Activated gamma-delta T cell treated with Interleukin-2 at 50 U/mL for 16 hours (primary cell): ENCODE data around the gene DAB1.
"Not testable (repeated sequence)": the region's sequence is repeated elsewhere in the genome, so short reads cannot be mapped to it uniquely, and the experiment has no call there.

Experiments
- DNase-seq: peaks from one replicate; pipeline ENCODE4 v3.0.0-alpha.2; 2020

DAB1 gene

GRCh38 chr1:57269630-57270225, 154.1 kb downstream of the DAB1 start:
- no peak for DNase-seq

GRCh38 chr1:57265104-57265503, 158.8 kb downstream of the DAB1 start:
- no peak for DNase-seq

GRCh38 chr1:57262472-57262871, 161.4 kb downstream of the DAB1 start:
- no peak for DNase-seq

GRCh38 chr1:57258557-57259325, 165.1 kb downstream of the DAB1 start:
- no peak for DNase-seq

- DNase-seq = no peak
Measured at GRCh38 chr1:57255945-57256344, 167.9 kb downstream of the DAB1 start.

GRCh38 chr1:57254022-57254421, 169.8 kb downstream of the DAB1 start:
- no peak for DNase-seq

GRCh38 chr1:57252597-57253294, 171.1 kb downstream of the DAB1 start:
- DNase-seq = no peak

GRCh38 chr1:57250021-57250420, 173.8 kb downstream of the DAB1 start:
- no peak for DNase-seq

- DNase-seq = no peak
Measured at GRCh38 chr1:57249511-57249910, 174.3 kb downstream of the DAB1 start.

GRCh38 chr1:57248830-57249229, 175.0 kb downstream of the DAB1 start:
- no peak for DNase-seq

GRCh38 chr1:57238233-57238781, 185.6 kb downstream of the DAB1 start:
- no peak for DNase-seq

GRCh38 chr1:57235730-57236510, 187.9 kb downstream of the DAB1 start:
- no peak for DNase-seq

- no peak for DNase-seq
Measured at GRCh38 chr1:57234459-57234858, 189.4 kb downstream of the DAB1 start.

GRCh38 chr1:57232500-57232899, 191.4 kb downstream of the DAB1 start:
- no peak for DNase-seq

- no peak for DNase-seq
Measured at GRCh38 chr1:57229998-57230397, 193.9 kb downstream of the DAB1 start.

- no peak for DNase-seq
Measured at GRCh38 chr1:57229076-57229475, 194.8 kb downstream of the DAB1 start.

GRCh38 chr1:57222801-57223200, 201.1 kb downstream of the DAB1 start:
- DNase-seq = no peak

GRCh38 chr1:57222307-57222706, 201.6 kb downstream of the DAB1 start:
- DNase-seq = no peak

- not testable (repeated sequence) for DNase-seq
Measured at GRCh38 chr1:57220905-57221304, 203.0 kb downstream of the DAB1 start.

GRCh38 chr1:57218487-57219079, 205.3 kb downstream of the DAB1 start:
- DNase-seq = no peak

- DNase-seq = no peak
Measured at GRCh38 chr1:57217905-57218304, 206.0 kb downstream of the DAB1 start.

GRCh38 chr1:57214951-57215575, 208.8 kb downstream of the DAB1 start:
- no peak for DNase-seq
